ENCODE data around the gene TTC13.
A peak's percentile ranks its signal among the peaks of the same experiment; 100 is the strongest.

Gene TTC13

DNA sequence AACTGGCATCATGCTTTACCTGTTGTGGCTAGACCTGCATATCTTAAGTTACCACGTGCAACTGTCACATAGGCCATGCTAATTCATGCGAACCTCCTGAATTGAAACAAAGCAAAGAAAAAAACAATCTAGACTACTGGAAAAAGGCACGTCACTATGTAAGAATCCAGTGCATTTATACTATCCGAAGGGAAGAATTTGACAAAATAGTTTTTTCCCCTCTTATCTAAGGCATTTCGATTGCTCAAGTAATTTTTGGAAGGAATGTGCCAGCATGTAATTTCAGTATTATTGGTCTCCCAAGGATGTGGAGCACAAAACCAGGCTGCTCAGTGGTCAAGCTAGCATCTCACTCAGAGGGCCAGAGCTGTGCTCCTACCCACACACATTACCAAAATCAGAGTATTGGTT lies 78.8 kb downstream of the TTC13 start:
- TF ChIP-seq, protein P1, sequence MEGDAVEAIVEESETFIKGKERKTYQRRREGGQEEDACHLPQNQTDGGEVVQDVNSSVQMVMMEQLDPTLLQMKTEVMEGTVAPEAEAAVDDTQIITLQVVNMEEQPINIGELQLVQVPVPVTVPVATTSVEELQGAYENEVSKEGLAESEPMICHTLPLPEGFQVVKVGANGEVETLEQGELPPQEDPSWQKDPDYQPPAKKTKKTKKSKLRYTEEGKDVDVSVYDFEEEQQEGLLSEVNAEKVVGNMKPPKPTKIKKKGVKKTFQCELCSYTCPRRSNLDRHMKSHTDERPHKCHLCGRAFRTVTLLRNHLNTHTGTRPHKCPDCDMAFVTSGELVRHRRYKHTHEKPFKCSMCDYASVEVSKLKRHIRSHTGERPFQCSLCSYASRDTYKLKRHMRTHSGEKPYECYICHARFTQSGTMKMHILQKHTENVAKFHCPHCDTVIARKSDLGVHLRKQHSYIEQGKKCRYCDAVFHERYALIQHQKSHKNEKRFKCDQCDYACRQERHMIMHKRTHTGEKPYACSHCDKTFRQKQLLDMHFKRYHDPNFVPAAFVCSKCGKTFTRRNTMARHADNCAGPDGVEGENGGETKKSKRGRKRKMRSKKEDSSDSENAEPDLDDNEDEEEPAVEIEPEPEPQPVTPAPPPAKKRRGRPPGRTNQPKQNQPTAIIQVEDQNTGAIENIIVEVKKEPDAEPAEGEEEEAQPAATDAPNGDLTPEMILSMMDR (IDR thresholded peaks at IDR 0.05; ENCODE audit: low read depth, low read length, missing control alignments), result no peak
- in situ Hi-C loops (cut with HindIII; ENCODE audit: low sequenced_read_pairs), result no loop called here

GRCh38 chr1:230898748-230899147 lies 79.9 kb downstream of the TTC13 start:
- TF ChIP-seq, protein P1 (IDR thresholded peaks at IDR 0.05; ENCODE audit: low read depth, low read length, missing control alignments), result no peak
- no peak for DNase-seq (ENCODE audit: low read depth)
- no peak overlapping the region for H3K4me3 ChIP-seq (ENCODE audit: low read depth, low read length)
- in situ Hi-C loops (cut with HindIII; ENCODE audit: low sequenced_read_pairs), result no loop called here

More for the DNA sequence above, 78.8 kb downstream of the TTC13 start:
- peak; percentile 39 for DNase-seq (ENCODE audit: low read depth)
- no peak overlapping the region for H3K4me3 ChIP-seq (ENCODE audit: low read depth, low read length)

DNA sequence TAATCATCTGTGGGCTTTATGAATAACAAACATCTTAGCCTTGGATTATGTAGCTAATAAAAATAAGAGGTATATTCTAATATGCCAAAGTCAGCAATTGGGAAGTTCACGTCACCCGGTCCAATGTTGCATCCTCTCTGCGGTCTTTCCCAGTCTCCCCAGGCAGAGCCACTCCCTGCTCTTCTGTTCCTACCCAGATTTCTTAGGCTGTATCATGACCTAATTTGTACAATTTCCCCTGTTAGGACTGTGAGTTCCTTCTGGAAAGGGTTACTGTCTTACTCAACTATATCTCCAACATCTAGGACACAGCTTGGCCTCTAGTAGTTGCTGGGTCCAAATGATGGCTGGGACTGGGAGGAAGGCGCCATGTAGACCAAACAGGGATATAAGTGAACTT lies 80.5 kb downstream of the TTC13 start:
- no peak for DNase-seq (ENCODE audit: low read depth)
- TF ChIP-seq, protein P1 (IDR thresholded peaks at IDR 0.05; ENCODE audit: low read depth, low read length, missing control alignments), result no peak
- H3K4me3 ChIP-seq (ENCODE audit: low read depth, low read length), result no peak overlapping the region
- in situ Hi-C loops (cut with HindIII; ENCODE audit: low sequenced_read_pairs), result no loop called here

DNA sequence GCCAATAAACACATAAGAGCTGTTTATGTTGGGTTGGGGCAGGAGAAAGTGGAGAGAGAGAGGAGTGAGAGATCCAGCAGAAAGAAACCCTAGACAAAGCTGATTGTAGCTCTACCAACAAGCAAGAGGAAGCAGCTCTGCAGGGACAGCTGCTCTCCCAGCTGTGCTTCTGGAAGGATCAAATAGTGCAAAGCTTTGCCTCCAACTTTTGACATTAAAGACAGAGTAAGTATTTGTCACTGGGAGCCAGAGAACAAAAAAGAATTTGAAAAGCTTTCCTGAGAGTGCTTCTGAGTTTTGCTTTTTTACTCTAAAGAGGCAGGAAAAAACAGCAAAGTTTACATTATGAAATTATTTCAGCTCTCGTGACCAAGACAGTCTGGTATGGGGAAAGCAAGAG lies 81.9 kb downstream of the TTC13 start:
- in situ Hi-C loops (cut with HindIII; ENCODE audit: low sequenced_read_pairs), result no loop called here
- TF ChIP-seq, protein P1 (IDR thresholded peaks at IDR 0.05; ENCODE audit: low read depth, low read length, missing control alignments), result no peak
- no peak for DNase-seq (ENCODE audit: low read depth)
- H3K4me3 ChIP-seq (ENCODE audit: low read depth, low read length), result no peak overlapping the region

DNA sequence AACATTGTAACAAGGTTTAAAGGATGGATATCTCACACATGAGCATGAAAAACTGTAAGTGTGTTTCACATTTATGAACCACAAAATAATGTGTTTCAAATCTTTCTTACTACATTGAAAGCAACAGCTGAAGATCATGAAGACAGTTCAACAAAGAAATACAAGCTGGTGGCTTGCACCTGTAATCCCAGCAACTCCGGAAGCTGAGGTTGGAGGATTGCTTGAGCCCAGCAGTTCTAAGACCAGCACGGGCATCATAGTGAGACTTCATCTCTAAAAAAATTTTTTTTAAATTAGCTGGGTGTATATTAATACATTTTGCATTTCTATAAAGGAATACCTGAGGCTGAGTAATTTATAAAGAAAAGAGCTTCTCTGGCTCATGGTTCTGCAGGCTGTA lies 83.2 kb downstream of the TTC13 start:
- in situ Hi-C loops (cut with HindIII; ENCODE audit: low sequenced_read_pairs), result no loop called here
- no peak for DNase-seq (ENCODE audit: low read depth)
- TF ChIP-seq, protein P1 (IDR thresholded peaks at IDR 0.05; ENCODE audit: low read depth, low read length, missing control alignments), result no peak
- H3K4me3 ChIP-seq (ENCODE audit: low read depth, low read length), result no peak overlapping the region

GRCh38 chr1:230894664-230895063 lies 84.0 kb downstream of the TTC13 start:
- in situ Hi-C loops (cut with HindIII; ENCODE audit: low sequenced_read_pairs), result no loop called here
- DNase-seq (ENCODE audit: low read depth), result no peak
- no peak overlapping the region for H3K4me3 ChIP-seq (ENCODE audit: low read depth, low read length)
- TF ChIP-seq, protein P1 (IDR thresholded peaks at IDR 0.05; ENCODE audit: low read depth, low read length, missing control alignments), result no peak

GRCh38 chr1:230894032-230894431 lies 84.6 kb downstream of the TTC13 start:
- TF ChIP-seq, protein P1 (IDR thresholded peaks at IDR 0.05; ENCODE audit: low read depth, low read length, missing control alignments), result no peak
- in situ Hi-C loops (cut with HindIII; ENCODE audit: low sequenced_read_pairs), result no loop called here
- no peak overlapping the region for H3K4me3 ChIP-seq (ENCODE audit: low read depth, low read length)
- DNase-seq (ENCODE audit: low read depth), result no peak
